CD1c-positive myeloid dendritic cell (primary cell): ENCODE results near the gene MTCH1.
A peak's percentile ranks its signal among the peaks of the same experiment; 100 is the strongest.

Experiments used
- DNase-seq: peaks from one replicate; pipeline ENCODE4 v3.0.0-alpha.2; 2016; ENCODE audit errors: extremely low spot score

Gene MTCH1, protein sequence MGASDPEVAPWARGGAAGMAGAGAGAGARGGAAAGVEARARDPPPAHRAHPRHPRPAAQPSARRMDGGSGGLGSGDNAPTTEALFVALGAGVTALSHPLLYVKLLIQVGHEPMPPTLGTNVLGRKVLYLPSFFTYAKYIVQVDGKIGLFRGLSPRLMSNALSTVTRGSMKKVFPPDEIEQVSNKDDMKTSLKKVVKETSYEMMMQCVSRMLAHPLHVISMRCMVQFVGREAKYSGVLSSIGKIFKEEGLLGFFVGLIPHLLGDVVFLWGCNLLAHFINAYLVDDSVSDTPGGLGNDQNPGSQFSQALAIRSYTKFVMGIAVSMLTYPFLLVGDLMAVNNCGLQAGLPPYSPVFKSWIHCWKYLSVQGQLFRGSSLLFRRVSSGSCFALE

DNA sequence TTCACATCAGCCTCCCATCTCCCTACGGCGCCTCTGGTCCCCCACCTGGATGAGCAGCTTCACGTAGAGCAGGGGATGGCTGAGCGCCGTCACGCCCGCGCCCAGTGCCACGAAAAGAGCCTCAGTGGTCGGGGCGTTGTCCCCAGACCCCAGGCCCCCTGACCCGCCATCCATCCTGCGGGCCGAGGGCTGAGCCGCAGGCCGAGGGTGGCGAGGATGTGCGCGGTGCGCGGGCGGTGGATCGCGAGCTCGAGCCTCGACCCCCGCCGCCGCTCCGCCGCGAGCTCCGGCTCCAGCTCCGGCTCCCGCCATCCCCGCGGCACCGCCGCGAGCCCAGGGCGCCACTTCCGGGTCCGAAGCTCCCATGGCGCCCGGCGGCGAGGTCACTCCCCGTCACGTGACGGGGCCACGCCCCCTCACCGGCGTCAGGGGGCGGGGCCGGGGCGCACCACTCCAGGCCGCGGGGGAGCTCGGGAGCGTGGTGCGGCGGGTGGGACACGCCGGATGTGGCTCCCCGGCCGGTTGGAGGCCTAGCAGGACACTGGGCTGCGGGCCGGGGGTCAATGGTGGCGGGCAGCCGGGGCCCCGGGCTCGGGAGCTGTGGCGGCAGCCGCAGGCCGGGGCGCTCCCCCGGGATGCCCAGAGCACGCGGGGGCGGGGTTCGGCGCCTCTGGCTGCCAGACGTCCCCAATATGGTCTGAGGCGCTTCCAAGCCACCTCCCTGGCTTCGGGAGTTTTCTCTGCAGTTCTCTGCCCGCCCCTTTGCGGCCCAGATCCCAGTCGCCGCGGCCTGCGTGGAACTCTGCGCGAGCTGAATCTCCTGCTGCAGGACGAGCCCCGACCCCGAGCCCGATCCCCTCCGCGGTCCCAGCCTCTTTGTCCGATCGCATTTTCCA lies at the start of gene MTCH1:
TSS of gene MTCH1 (minus strand) at position 389 of the 896 bp plus-strand sequence. CDS start at position 366, 23 bp downstream.
- peak; percentile 96 for DNase-seq

DNA sequence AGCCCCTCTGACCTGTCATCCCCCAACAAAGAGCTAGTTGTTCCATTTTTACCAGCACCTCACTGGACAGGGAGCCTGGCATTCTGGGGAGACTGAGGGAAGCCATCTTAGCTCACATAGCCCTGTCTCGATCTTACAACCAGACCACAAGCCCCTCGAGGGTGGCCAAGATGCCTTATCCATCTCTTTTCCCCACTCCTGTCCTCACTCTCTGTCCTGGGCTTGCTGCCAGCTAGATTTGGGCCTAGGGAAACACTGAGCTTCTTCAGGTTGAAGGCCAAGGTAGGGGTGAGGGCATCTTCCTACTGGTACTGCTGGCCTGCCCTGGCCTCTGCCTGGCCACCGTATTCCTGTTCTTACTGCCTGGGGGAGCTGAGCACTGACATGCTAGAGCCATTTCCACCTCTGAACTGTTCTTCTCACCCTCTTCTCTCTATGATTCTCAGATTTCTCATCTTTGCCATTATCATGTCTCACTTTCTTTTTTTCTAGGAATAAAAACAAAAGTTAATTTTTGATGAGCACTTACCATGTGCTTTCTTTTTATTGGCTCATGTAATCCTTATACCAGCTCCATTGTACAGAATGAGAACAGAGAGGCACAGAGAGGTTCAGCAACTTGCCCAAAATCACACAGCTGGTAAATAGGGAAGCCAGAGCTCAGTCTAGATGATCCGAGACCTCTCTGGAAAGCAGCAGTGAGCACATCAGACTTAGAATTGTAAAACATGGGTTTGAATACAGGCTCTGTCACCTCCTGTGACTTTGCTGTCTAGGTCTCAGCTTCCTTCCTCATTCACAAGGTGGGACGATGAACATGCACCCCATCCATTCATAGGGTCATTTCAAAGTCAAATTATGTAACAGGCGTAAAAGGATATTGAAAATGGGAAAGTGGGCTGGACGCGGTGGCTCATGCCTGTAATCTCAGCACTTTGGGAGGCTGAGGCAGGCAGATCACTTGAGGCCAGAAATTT lies 48.1 kb upstream of the MTCH1 start:
- peak; percentile 53 for DNase-seq

DNA sequence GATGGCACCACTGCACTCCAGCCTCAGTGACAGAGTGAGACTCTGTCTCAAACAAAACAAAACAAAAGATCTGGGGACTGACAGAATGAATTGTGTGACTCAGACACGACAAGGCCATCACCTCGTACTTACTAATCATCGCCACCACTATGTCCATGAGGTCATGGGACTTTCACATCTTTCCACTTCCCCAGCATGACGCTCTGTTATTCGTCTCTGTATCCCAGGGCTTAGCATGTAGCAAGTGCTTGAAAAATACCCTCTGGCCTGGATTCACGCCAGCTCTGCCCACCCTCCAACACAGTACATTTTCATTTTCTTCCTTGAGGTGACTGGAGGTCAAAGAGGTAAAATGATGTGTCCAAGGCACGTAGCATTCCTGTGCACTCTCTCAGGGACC lies 47.3 kb upstream of the MTCH1 start:
- peak; percentile 87 for DNase-seq

DNA sequence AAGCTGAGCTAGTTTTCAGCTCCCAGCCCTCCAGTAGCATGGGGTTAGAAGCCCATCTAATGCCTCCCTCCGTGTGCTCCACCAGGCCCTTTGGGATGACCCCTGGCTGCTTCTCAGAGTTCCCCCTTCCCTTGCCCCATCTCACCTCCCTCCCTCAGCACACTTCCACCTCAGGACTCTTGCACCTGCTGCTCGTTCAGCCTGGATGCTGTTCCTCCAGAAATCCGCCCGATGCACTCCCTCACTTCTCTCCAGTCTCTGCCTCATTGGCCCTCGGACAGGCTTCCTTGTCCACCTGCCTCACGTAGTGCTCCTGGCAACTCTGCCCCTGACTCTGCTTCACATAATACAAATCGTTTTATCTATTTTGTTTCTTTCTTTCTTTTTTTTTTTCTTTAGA lies 46.2 kb upstream of the MTCH1 start:
- no peak for DNase-seq

GRCh38 chr6:37030599-37030998 lies 44.6 kb upstream of the MTCH1 start:
- no peak for DNase-seq

DNA sequence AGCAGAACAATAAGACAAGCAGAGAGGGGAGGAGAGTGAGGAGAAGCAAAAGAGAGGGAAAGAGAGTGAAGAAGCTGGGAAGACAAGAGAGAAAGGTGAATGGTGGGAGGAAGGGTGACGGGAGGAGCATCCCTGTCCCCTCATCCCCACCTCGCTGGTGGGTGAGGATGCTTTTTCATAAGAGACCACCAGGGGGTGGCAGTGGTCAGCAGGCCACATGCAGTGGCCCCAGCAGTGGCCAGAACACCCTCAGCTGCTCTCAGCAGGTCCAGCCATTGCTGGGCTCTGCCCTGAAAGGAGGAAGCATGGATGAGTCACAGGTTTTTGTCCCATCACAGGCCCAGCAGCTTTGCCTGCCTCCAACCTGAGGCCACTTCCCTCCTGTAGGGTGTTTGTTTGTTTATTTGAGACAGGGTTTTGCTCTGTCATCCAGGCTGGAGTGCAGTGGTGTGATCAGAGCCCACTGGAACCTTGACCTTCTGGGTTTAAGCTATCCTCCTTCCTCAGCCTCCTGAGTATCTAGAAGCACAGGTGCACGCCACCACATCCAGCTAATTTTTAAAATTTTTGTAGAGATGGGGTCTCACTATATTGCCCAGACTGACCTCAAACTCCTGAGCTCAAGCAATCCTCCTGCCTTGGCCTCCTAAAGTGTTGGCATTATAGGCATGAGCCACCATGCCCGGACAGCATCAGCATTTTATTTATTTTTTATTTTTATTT lies 43.4 kb upstream of the MTCH1 start:
- peak; percentile 95 for DNase-seq

DNA sequence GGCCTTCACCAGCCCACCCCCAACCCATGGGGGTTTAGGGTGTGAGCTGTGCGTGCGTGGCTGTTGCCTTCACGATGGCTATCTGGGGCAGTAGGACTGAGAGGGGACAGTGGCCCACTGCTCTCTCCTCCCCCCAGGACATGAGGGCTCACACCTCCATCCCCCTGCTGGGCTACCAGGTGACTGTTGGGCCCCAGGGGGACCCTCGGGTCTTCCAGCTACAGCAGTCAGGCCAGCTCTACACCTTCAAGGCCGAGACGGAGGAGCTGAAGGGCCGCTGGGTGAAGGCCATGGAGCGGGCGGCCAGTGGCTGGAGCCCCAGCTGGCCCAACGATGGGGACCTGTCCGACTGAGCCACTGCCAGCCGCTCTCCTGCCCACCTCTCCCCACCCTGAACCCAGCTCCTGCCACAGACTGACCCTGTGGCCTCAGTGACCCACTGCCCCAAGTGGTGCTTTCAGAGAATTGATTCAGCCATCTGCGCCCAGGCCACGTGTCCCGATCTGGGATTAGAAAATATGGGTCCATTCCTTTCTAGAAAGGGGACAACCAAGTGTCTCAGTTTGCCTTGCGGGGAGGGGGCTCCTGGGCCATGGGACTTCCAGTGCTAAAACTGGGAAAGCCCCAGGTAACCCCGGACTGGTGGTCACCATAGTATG lies 41.9 kb upstream of the MTCH1 start:
- DNase-seq = no peak

GRCh38 chr6:37027036-37027720 lies 41.2 kb upstream of the MTCH1 start:
- DNase-seq = no peak

GRCh38 chr6:37025621-37026466 lies 39.8 kb upstream of the MTCH1 start:
- no peak for DNase-seq

- no peak for DNase-seq
These were observed 38.8 kb upstream of the MTCH1 start for GRCh38 chr6:37024656-37025337.

- DNase-seq = no peak
These were observed 36.3 kb upstream of the MTCH1 start for GRCh38 chr6:37022135-37022863.

GRCh38 chr6:37021356-37022129 lies 35.5 kb upstream of the MTCH1 start:
- DNase-seq = peak; percentile 41

GRCh38 chr6:37020812-37021211 lies 34.8 kb upstream of the MTCH1 start:
- no peak for DNase-seq

GRCh38 chr6:37020381-37020780 lies 34.4 kb upstream of the MTCH1 start:
- DNase-seq = no peak

DNA sequence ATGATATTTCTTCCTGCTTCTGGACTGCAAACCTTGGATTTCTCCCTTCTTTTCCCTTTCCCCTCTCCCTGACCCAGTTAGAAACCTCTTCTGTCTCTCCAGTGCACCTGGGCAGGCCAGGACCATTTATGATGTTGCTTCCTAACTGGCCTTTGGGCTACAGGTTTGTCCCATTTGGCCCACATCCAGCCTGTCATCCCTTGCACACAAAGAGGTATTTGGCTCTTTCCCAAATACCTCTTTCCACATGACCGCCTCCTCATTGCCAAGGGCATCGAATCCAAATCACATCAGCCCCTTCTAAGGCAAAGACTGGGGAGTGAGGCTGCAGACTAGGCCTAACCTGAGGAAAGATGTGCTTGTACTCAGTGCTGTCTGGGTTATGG lies 33.1 kb upstream of the MTCH1 start:
- no peak for DNase-seq

DNA sequence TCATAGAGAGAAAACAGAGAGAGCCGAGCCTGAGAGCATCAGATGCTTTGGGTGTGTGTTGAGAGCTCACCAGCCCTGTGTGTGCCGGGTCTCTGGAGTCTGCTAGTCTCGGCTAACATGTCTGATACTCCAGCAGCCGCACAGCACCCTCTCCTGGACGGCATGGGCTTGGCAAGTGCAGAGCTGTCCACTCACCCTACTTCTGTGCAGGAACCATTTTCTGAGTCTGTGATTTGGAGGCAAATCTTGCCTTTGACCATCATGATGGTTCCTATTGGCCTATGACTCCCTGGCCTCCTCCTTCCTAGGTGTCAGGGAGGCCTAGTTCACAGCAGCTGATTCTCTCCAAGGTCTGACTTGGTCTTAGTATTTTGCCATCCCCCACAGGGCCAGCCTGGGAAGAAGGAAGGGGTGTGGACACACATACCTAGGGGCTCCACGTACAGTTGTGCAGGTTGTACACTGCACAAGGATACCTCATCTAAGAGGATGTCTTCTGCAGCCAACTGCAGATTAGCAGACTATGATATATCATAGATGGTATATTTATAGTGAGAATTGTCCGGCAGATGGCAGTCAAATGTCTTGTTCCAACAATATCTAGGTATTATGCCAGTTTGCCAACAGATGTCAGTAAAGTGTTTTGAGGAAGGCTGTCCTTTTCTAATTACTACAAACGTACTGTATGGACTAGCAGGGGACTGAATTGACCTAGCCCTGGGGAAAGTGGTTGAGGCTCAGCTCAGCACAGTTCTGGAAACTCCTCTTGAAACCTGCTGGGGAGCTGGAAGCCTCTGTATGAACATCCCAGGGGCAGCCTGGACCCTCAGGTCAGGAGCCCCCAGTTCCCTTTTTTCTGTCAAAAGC lies 32.4 kb upstream of the MTCH1 start:
- DNase-seq = peak; percentile 87
